Ishikawa (cell line): Measurements from ENCODE around the gene CLMN.

Source experiments
- CEBPB ChIP-seq: IDR thresholded peaks from 2 replicates; pipeline ENCODE4 v1.6.1; 2012
- CREB1 ChIP-seq: IDR thresholded peaks from 2 replicates; pipeline ENCODE4 v1.6.1; 2012; ENCODE audit warnings: low read depth
- EGR1 ChIP-seq: IDR thresholded peaks from 2 replicates; pipeline ENCODE4 v1.6.1; 2012
- EP300 ChIP-seq: IDR thresholded peaks from 2 replicates; pipeline ENCODE4 v1.6.1; 2012; ENCODE audit warnings: borderline replicate concordance
- FOXM1 ChIP-seq: IDR thresholded peaks from 2 replicates; pipeline ENCODE4 v1.6.1; 2012; ENCODE audit warnings: low read depth, borderline replicate concordance
- MAX ChIP-seq: IDR thresholded peaks from 2 replicates; pipeline ENCODE4 v1.6.1; 2012
- NFIC ChIP-seq: IDR thresholded peaks from 2 replicates; pipeline ENCODE4 v1.6.1; 2012
- RAD21 ChIP-seq: IDR thresholded peaks from 2 replicates; pipeline ENCODE4 v1.6.1; 2012; ENCODE audit warnings: low read depth
- TAF1 ChIP-seq: IDR thresholded peaks from 2 replicates; pipeline ENCODE4 v1.6.1; 2012; ENCODE audit warnings: low read depth, mild to moderate bottlenecking
- TCF12 ChIP-seq: IDR thresholded peaks from 2 replicates; pipeline ENCODE4 v1.6.1; 2012; ENCODE audit warnings: low read depth
- TEAD4 ChIP-seq: IDR thresholded peaks from 2 replicates; pipeline ENCODE4 v1.6.1; 2012
- YY1 ChIP-seq: IDR thresholded peaks from 2 replicates; pipeline ENCODE4 v1.6.1; 2012; ENCODE audit warnings: low read depth
- ZBTB7A ChIP-seq: IDR thresholded peaks from 2 replicates; pipeline ENCODE4 v1.6.1; 2012; ENCODE audit warnings: low read depth
- TF ChIP-seq, protein P1 (sequence below): IDR thresholded peaks from 2 replicates; pipeline ENCODE4 v1.6.1; 2012; ENCODE audit warnings: low read depth, mild to moderate bottlenecking
- TF ChIP-seq, protein P2 (sequence below): IDR thresholded peaks from 2 replicates; pipeline ENCODE4 v1.6.1; 2012

Gene CLMN

DNA sequence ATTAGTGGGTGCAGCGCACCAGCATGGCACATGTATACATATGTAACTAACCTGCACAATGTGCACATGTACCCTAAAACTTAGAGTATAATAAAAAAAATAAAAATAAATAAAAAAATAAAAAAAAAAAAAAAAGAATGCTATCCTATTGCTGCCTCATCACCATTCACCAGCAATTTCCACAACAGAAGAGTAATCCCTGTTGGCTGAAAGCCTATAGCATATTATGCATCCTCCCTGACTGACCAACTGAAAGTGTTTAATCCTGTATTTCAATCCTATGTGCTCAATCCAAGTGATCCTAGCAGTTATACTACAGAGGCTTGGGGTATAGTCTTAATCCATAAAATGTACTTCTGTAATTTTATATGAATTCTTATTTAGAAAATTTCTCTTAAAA lies 180.8 kb downstream of the CLMN start:
- TF ChIP-seq FOXM1 = no peak
- TF ChIP-seq EP300 = no peak
- TF ChIP-seq EGR1 = no peak
- TF ChIP-seq RAD21 = no peak
- TF ChIP-seq CEBPB = no peak
- TF ChIP-seq TEAD4 = no peak
- TF ChIP-seq, protein P1, sequence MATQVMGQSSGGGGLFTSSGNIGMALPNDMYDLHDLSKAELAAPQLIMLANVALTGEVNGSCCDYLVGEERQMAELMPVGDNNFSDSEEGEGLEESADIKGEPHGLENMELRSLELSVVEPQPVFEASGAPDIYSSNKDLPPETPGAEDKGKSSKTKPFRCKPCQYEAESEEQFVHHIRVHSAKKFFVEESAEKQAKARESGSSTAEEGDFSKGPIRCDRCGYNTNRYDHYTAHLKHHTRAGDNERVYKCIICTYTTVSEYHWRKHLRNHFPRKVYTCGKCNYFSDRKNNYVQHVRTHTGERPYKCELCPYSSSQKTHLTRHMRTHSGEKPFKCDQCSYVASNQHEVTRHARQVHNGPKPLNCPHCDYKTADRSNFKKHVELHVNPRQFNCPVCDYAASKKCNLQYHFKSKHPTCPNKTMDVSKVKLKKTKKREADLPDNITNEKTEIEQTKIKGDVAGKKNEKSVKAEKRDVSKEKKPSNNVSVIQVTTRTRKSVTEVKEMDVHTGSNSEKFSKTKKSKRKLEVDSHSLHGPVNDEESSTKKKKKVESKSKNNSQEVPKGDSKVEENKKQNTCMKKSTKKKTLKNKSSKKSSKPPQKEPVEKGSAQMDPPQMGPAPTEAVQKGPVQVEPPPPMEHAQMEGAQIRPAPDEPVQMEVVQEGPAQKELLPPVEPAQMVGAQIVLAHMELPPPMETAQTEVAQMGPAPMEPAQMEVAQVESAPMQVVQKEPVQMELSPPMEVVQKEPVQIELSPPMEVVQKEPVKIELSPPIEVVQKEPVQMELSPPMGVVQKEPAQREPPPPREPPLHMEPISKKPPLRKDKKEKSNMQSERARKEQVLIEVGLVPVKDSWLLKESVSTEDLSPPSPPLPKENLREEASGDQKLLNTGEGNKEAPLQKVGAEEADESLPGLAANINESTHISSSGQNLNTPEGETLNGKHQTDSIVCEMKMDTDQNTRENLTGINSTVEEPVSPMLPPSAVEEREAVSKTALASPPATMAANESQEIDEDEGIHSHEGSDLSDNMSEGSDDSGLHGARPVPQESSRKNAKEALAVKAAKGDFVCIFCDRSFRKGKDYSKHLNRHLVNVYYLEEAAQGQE = no peak
- TF ChIP-seq TAF1 = no peak
- TF ChIP-seq ZBTB7A = no peak
- TF ChIP-seq YY1 = no peak
- no peak for TF ChIP-seq CREB1
- TF ChIP-seq, protein P2, sequence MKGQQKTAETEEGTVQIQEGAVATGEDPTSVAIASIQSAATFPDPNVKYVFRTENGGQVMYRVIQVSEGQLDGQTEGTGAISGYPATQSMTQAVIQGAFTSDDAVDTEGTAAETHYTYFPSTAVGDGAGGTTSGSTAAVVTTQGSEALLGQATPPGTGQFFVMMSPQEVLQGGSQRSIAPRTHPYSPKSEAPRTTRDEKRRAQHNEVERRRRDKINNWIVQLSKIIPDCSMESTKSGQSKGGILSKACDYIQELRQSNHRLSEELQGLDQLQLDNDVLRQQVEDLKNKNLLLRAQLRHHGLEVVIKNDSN = no peak
- no peak for TF ChIP-seq MAX
- no peak for TF ChIP-seq NFIC
- TF ChIP-seq TCF12 = no peak

GRCh38 chr14:95137804-95138167 lies 181.9 kb downstream of the CLMN start:
- no peak for TF ChIP-seq EP300
- TF ChIP-seq, protein P1 = no peak
- TF ChIP-seq, protein P2 = no peak
- TF ChIP-seq TCF12 = no peak
- TF ChIP-seq FOXM1 = no peak
- TF ChIP-seq EGR1 = no peak
- TF ChIP-seq NFIC = no peak
- TF ChIP-seq CEBPB = no peak
- TF ChIP-seq YY1 = no peak
- TF ChIP-seq CREB1 = no peak
- TF ChIP-seq TEAD4 = no peak
- no peak for TF ChIP-seq RAD21
- no peak for TF ChIP-seq MAX
- TF ChIP-seq ZBTB7A = no peak
- no peak for TF ChIP-seq TAF1

- no peak for TF ChIP-seq ZBTB7A
- no peak for TF ChIP-seq MAX
- no peak for TF ChIP-seq NFIC
- TF ChIP-seq, protein P2 = no peak
- TF ChIP-seq CREB1 = no peak
- no peak for TF ChIP-seq YY1
- TF ChIP-seq, protein P1 = no peak
- no peak for TF ChIP-seq FOXM1
- no peak for TF ChIP-seq EGR1
- TF ChIP-seq TAF1 = no peak
- TF ChIP-seq TCF12 = no peak
- TF ChIP-seq TEAD4 = no peak
- TF ChIP-seq CEBPB = no peak
- no peak for TF ChIP-seq EP300
- TF ChIP-seq RAD21 = no peak
Measured at GRCh38 chr14:95137164-95137803, 182.4 kb downstream of the CLMN start.
